Prostate gland (tissue), 2 donors: ENCODE results near the gene AFP.
"Not testable (repeated sequence)": the region's sequence is repeated elsewhere in the genome, so short reads cannot be mapped to it uniquely, and the experiment has no call there.

Experiments used
- POLR2A ChIP-seq: fragments of 450-650 bp; IDR thresholded peaks from one replicate; pipeline ENCODE4 v1.6.1; 2016; ENCODE audit warnings: antibody characterized with exemption, mild to moderate bottlenecking
- TF ChIP-seq, protein P1 (sequence below), 4 experiments: fragments of 200-600 bp in 2 of 4; fragments of 450-650 bp in 2 of 4; sonication (generic) in 2 of 4; IDR thresholded peaks; 1 replicate in 3 of 4; 2 replicates in 1 of 4; pipeline ENCODE4 v1.5.1; 2016 to 2019; ENCODE audit warnings: antibody characterized with exemption in 4 of 4, mild to moderate bottlenecking in 2 of 4, moderate library complexity in 2 of 4

DNA sequence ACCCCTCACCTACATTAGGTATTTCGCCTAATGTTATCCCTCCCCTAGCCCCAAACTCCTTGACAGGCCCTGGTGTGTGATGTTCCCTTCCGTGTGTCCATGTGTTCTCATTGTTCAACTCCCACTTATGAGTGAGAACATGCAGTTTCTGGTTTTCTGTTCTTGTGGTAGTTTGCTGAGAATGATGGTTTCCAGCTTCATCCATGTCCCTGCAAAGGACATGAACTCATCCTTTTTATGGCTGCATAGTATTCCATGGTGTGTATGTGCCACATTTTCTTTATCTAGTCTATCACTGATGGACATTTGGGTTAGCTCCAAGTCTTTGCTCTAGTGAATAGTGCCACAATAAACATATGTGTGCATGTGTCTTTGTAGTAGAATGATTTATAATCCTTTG, 46.4 kb upstream of the AFP start:
- TF ChIP-seq, protein P1, sequence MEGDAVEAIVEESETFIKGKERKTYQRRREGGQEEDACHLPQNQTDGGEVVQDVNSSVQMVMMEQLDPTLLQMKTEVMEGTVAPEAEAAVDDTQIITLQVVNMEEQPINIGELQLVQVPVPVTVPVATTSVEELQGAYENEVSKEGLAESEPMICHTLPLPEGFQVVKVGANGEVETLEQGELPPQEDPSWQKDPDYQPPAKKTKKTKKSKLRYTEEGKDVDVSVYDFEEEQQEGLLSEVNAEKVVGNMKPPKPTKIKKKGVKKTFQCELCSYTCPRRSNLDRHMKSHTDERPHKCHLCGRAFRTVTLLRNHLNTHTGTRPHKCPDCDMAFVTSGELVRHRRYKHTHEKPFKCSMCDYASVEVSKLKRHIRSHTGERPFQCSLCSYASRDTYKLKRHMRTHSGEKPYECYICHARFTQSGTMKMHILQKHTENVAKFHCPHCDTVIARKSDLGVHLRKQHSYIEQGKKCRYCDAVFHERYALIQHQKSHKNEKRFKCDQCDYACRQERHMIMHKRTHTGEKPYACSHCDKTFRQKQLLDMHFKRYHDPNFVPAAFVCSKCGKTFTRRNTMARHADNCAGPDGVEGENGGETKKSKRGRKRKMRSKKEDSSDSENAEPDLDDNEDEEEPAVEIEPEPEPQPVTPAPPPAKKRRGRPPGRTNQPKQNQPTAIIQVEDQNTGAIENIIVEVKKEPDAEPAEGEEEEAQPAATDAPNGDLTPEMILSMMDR (IDR thresholded peaks at IDR 0.05) = not testable (repeated sequence)
- not testable (repeated sequence) for TF ChIP-seq POLR2A
